ENCODE results near the gene NELFA.

NELFA gene

DNA sequence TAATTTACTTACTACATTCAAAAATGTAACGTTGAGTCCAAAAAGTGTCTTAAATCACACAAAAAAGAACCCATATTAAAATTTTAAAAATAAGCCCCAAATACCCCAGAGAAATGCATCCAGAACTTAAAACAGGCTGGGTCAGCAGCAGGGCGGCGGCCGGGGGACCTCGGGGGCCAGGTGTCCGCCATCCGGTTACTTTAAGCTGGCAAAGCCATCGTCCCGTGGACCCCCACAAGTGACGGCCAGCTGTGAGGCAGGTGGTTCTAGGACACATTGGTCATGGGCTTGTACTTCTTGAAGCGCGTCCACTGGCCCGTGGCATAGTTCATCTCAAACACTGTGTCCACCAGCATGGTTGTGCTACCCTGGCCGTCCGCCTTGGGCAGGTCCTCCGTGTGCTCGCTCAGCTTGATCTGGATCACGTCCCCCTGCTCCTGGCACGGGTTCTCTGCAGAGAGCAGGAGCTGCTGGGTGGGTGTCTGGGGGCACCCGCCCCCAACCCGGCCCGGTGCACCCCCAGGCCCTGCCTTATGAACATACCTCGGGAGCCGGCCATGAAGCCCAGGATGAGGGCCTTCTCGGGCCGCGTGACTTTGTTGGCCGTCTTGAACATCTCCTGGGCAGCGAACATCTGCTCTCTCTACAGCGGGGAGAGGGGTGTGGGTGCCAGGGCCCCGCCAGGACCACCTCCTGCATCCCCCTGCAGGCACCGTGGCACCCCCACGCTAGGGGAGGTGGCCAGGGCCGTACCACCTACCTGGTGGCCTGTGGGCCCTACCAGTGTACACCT is 25.5 kb downstream of the NELFA start:
- no peak for TF ChIP-seq EP300 (IDR thresholded peaks at IDR 0.05; ENCODE audit: borderline replicate concordance)
- no peak for TF ChIP-seq TEAD4 (IDR thresholded peaks at IDR 0.05)
- no peak for TF ChIP-seq FOXM1 (IDR thresholded peaks at IDR 0.05; ENCODE audit: borderline replicate concordance, low read depth)
- no peak for TF ChIP-seq YY1 (IDR thresholded peaks at IDR 0.05; ENCODE audit: low read depth)
- TF ChIP-seq, protein P1, sequence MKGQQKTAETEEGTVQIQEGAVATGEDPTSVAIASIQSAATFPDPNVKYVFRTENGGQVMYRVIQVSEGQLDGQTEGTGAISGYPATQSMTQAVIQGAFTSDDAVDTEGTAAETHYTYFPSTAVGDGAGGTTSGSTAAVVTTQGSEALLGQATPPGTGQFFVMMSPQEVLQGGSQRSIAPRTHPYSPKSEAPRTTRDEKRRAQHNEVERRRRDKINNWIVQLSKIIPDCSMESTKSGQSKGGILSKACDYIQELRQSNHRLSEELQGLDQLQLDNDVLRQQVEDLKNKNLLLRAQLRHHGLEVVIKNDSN (IDR thresholded peaks at IDR 0.05) = no peak

DNA sequence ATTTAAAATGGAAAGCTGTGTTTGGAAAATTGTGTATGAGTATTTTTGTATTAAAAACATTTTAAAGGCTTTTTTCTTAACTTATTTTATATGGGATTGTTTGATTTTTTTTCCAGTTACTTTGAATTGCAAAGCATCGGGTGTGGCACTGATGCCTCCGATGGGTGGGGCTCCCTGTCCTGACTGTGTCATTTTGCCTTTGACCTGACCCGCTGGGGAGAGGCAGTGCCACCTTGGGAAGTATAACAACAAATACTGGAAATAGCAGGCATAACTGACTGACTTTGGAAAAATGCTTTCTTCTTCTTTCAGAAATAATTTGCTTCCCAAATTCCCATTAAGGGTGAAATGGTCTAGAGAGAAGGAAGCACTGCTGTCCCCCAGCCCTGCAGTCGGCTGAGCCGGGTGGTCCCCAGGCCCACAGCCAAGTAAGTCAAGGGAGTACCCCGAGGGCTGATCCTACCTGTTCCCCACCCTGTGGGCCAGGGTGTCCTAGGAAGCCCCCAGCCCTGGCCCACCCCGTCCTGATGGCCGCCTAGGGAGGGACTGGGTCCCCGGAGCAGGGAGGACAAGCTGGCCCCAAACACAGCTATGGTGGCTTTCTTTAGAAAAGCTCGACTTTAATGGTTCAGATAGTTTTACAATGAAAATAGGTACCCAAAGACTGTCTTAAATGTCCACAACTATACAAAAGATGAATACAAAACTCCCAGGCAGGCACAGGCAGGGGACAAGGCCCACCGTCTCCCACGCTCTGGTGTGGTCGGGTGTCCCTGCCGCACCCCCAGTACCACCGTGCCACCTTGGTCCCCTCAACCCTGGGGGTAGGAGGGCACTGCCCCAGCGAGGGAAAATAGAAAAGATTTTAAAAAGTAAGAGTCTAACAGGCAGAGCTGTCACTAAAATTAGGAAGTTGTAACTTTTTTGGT is 26.4 kb downstream of the NELFA start:
- TF ChIP-seq CEBPB (IDR thresholded peaks at IDR 0.05) = no peak
- no peak for TF ChIP-seq NFIC (IDR thresholded peaks at IDR 0.05)
- TF ChIP-seq FOXM1 (IDR thresholded peaks at IDR 0.05; ENCODE audit: borderline replicate concordance, low read depth) = no peak
- no peak for TF ChIP-seq YY1 (IDR thresholded peaks at IDR 0.05; ENCODE audit: low read depth)
- no peak for TF ChIP-seq EGR1 (IDR thresholded peaks at IDR 0.05)
- TF ChIP-seq TAF1 (IDR thresholded peaks at IDR 0.05; ENCODE audit: low read depth) = no peak
- TF ChIP-seq, protein P2, sequence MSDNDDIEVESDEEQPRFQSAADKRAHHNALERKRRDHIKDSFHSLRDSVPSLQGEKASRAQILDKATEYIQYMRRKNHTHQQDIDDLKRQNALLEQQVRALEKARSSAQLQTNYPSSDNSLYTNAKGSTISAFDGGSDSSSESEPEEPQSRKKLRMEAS (IDR thresholded peaks at IDR 0.05) = no peak

DNA sequence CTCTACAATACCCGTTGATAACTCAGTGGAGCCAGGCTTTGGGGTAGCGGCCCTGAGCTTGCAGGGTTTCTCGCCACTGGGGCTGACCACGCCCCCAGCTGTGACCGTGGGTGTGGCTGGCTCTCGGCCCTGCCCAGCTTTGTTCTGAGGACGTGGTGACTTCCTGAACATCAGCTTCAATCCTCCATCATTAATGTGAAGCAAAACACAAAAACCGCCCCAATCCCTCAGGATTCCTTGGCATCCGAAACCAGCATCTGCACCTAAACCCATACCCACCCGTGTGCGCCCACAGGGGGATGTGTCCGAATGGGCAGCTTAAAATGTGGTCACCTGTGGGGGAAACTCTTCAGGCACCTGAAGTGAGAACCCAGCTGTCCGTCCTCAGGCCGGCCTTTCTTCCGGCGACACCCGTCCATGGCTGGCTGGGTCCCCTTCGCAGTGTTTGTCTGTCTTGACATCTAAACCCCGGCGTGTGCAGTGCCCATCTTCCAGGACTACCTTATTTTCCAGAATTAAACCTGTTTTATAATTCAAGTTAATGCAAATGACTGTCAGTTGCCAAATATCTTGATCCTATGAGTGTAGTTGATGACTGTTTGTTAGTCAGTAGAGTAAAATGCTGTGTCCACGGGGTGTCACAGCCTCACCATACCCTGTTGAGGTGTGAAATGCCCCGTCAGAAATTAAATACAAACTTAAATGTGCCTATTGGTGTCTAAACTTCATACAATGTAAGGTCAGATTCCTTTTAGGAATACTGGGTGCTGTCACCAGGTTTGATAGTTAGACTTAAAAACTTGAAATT is 27.3 kb downstream of the NELFA start:
- TF ChIP-seq TAF1 (IDR thresholded peaks at IDR 0.05; ENCODE audit: low read depth) = no peak
- no peak for TF ChIP-seq RAD21 (IDR thresholded peaks at IDR 0.05; ENCODE audit: low read depth)
- TF ChIP-seq EGR1 (IDR thresholded peaks at IDR 0.05) = no peak
- TF ChIP-seq TEAD4 (IDR thresholded peaks at IDR 0.05) = no peak
- TF ChIP-seq EP300 (IDR thresholded peaks at IDR 0.05; ENCODE audit: borderline replicate concordance) = no peak
- no peak for TF ChIP-seq CREB1 (IDR thresholded peaks at IDR 0.05; ENCODE audit: low read depth)
- TF ChIP-seq, protein P2 (IDR thresholded peaks at IDR 0.05) = no peak
- TF ChIP-seq, protein P3, sequence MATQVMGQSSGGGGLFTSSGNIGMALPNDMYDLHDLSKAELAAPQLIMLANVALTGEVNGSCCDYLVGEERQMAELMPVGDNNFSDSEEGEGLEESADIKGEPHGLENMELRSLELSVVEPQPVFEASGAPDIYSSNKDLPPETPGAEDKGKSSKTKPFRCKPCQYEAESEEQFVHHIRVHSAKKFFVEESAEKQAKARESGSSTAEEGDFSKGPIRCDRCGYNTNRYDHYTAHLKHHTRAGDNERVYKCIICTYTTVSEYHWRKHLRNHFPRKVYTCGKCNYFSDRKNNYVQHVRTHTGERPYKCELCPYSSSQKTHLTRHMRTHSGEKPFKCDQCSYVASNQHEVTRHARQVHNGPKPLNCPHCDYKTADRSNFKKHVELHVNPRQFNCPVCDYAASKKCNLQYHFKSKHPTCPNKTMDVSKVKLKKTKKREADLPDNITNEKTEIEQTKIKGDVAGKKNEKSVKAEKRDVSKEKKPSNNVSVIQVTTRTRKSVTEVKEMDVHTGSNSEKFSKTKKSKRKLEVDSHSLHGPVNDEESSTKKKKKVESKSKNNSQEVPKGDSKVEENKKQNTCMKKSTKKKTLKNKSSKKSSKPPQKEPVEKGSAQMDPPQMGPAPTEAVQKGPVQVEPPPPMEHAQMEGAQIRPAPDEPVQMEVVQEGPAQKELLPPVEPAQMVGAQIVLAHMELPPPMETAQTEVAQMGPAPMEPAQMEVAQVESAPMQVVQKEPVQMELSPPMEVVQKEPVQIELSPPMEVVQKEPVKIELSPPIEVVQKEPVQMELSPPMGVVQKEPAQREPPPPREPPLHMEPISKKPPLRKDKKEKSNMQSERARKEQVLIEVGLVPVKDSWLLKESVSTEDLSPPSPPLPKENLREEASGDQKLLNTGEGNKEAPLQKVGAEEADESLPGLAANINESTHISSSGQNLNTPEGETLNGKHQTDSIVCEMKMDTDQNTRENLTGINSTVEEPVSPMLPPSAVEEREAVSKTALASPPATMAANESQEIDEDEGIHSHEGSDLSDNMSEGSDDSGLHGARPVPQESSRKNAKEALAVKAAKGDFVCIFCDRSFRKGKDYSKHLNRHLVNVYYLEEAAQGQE (IDR thresholded peaks at IDR 0.05; ENCODE audit: low read depth) = no peak
- no peak for TF ChIP-seq NFIC (IDR thresholded peaks at IDR 0.05)
- TF ChIP-seq TCF12 (IDR thresholded peaks at IDR 0.05; ENCODE audit: low read depth) = no peak
- TF ChIP-seq CEBPB (IDR thresholded peaks at IDR 0.05) = no peak
- no peak for TF ChIP-seq YY1 (IDR thresholded peaks at IDR 0.05; ENCODE audit: low read depth)
- TF ChIP-seq FOXM1 (IDR thresholded peaks at IDR 0.05; ENCODE audit: borderline replicate concordance, low read depth) = no peak
- TF ChIP-seq, protein P1 (IDR thresholded peaks at IDR 0.05) = no peak
- TF ChIP-seq ZBTB7A (IDR thresholded peaks at IDR 0.05; ENCODE audit: low read depth) = no peak

DNA sequence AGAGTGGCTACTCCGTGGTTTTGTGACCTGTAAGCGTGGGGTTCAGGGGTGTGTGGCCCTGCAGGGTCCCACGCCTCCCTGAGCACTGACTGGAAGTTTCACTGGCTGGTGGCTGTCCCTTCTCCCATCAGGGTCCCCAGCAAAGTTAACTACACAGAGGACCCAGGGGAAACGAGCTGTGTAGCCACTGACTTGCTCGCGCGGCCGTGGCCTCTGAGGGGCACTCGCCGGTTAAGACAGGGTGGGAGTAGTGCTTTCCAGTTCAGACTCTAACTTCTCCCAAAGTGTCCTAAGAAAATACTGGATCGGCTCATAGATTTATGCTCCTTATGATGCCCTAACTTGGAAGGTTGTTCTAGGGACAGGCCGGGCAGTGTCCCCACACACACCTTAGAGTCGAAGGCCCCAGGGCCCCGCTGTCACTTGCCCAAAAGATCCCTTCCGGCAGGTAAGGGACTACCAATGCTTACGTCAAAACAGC is 28.2 kb downstream of the NELFA start:
- TF ChIP-seq, protein P3 (IDR thresholded peaks at IDR 0.05; ENCODE audit: low read depth) = no peak
- TF ChIP-seq EGR1 (IDR thresholded peaks at IDR 0.05) = no peak
- no peak for TF ChIP-seq ZBTB7A (IDR thresholded peaks at IDR 0.05; ENCODE audit: low read depth)
